Activated T-cell treated with anti-CD3 and anti-CD28 coated beads, Interleukin-2, amount 50 U/mL, for 24 hours (primary cell): ENCODE measurements around the gene CLNK.

Experiments
- DNase-seq: peaks from one replicate; pipeline ENCODE4 v3.0.0-alpha.2; 2020
- H3K27ac Mint-ChIP-seq: 2 replicates; pipeline ENCODE4 v1.8.0; 2020; ENCODE audit warnings: mild to moderate bottlenecking, mixed read lengths
- H3K27me3 Mint-ChIP-seq: 2 replicates; pipeline ENCODE4 v1.8.0; 2020; ENCODE audit warnings: mixed read lengths
- H3K36me3 Mint-ChIP-seq: 2 replicates; pipeline ENCODE4 v1.8.0; 2020; ENCODE audit warnings: low read depth, mixed read lengths
- H3K4me1 Mint-ChIP-seq: 2 replicates; pipeline ENCODE4 v1.8.0; 2020; ENCODE audit warnings: low read depth, mixed read lengths
- H3K4me3 Mint-ChIP-seq: 2 replicates; pipeline ENCODE4 v1.8.0; 2020; ENCODE audit warnings: mild to moderate bottlenecking, moderate library complexity, mixed read lengths
- H3K9me3 Mint-ChIP-seq: 2 replicates; pipeline ENCODE4 v1.8.0; 2020; ENCODE audit warnings: mixed read lengths

CLNK gene

DNA sequence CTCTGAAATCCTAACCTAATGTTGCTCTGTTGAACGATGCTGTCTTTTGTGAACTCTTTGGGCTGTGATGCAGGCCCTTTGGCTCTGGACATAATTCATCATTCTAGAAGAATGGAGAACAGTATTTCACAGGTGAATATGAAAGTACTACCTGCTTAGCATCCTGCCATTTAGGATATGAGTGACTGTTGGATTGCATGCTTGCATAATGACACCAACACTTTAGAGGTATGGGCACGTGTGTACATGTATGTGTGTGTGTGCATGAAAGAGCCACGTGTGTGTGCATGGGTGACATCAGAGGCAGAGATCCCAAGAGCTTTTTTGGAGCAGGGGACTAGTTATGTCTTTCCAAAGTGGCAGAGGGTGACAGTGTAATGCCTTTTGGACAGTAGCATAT is 157.1 kb downstream of the CLNK start:
- Mint-ChIP-seq H3K4me1 (no peaks in the 10 kb centered on the region), H3K9me3 (no peaks in the 10 kb centered on the region)

DNA sequence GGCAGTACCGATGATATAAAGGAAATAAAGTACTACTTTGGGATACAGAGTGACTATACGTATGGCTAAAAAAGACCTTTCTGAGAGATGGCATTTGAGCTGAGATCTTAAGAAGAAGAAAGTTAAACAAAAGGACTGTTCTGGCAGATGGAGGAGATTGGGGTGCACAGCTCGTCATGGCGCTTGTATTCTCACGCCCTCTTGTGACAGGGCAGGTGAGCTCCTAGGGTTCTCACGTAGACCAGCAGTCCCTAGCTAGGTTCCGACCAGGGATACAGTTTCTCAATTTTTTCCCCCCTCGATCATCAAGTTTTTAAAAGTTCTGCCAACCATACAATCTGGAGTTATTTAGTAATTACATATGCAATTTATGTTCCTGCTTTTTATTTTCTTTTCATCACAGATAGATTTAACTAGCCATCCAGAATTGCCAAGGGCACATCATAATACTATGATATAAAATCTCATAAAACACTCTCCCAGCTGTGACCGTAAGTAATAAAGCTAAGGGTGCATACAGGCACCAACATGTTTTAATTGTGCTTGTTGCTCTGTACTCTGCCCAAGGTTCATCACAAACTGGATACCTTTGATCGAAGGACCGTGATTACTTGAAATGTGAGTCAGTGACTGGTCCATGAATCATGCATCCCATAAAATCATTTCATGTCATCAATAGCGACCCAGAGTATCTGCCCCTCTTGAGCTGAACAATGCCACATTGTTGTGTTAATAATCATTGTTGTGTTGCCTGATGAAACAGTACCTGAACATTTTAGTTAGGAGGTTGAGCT is 157.9 kb downstream of the CLNK start:
- Mint-ChIP-seq H3K36me3 (no peaks in the 10 kb centered on the region), H3K27ac (no peak overlapping the region), H3K4me3 (no peak overlapping the region), H3K9me3 (no peaks in the 10 kb centered on the region), H3K27me3 (no peaks in the 10 kb centered on the region), H3K4me1 (no peaks in the 10 kb centered on the region)
- DNase-seq, result no peak

More for the DNA sequence above, 157.1 kb downstream of the CLNK start:
- Mint-ChIP-seq H3K27ac (no peak overlapping the region), H3K36me3 (no peaks in the 10 kb centered on the region), H3K27me3 (no peaks in the 10 kb centered on the region), H3K4me3 (no peak overlapping the region)
- no peak for DNase-seq

DNA sequence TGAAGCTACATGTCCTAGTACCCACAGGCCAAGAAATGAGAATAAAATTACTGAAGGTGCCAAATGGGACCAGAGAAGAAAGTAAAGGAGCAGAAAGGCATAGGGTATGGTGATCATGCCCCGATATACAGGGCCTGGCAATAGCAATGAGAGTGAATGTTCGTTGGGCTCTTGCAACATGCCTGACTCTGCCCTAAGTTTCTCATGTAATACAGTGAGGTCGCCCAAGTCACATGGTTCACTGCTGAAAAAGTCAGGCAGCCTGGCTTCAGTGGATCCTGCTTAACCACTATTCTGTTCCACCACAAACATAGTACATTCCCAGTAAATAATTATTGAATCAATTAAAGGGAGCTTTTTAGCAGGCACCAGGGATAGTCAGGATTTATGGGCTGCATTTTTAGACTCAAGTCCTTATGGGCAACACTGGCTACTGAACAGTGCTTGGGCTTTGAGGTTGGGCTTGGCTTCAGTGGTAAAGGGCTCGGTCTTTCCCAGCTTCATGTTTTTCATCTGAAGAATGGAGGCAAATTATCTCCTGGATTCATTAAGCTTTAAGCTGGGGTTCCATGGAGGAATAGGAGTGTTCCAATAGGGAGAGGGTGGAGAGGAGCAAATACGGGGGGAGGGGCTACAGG is 160.3 kb downstream of the CLNK start:
- H3K27ac Mint-ChIP-seq, result no peak overlapping the region
- H3K9me3 Mint-ChIP-seq, result no peaks in the 10 kb centered on the region
- no peaks in the 10 kb centered on the region for H3K36me3 Mint-ChIP-seq
- no peaks in the 10 kb centered on the region for H3K27me3 Mint-ChIP-seq
- no peak for DNase-seq
- no peak overlapping the region for H3K4me3 Mint-ChIP-seq
- H3K4me1 Mint-ChIP-seq, result no peaks in the 10 kb centered on the region

DNA sequence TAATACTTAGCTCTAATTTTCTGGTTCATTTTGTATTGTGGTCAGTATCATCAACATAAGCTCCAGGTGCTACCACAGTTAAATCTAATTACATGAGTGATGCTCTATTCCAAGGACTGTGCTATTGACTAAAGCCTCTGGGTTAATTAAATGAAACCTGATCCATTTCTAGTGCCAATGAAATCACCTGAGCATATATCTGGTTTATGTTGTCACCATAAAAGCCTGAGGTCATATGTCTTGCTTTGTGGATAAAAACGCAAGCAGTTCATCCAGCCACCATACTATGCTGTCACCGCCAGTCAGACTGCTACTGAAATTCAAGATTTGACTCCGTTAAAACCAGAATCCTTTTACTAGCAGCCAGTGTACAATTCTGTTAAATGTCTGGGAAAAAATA is 163.1 kb downstream of the CLNK start:
- no peaks in the 10 kb centered on the region for H3K4me1 Mint-ChIP-seq
- no peaks in the 10 kb centered on the region for H3K9me3 Mint-ChIP-seq
- no peaks in the 10 kb centered on the region for H3K36me3 Mint-ChIP-seq
- DNase-seq, result no peak
- H3K27me3 Mint-ChIP-seq, result no peaks in the 10 kb centered on the region
- no peak overlapping the region for H3K27ac Mint-ChIP-seq
- no peak overlapping the region for H3K4me3 Mint-ChIP-seq

DNA sequence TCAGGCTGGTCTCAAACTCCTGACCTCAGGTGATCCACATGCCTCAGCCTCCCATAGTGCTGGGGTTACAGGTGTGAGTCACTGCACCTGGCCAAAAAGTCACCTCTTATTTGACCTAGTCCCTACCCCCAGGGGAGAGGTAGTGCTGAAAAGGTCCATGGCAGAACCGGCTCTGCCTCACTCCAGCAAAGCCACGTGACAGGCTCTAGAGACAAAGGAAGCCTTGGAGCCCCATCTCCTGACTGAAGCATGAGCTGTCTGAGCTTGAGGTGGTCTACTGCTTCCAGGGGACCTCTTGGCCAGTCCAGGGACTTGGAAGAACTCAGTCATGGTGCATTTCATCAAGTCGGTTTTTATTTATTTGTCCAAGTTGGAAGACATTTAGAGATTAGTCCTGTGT is 174.8 kb downstream of the CLNK start:
- H3K27me3 Mint-ChIP-seq, result peaks cover 4% of the 10 kb centered on the region
- no peak overlapping the region for H3K27ac Mint-ChIP-seq
- H3K4me1 Mint-ChIP-seq, result peaks cover 4% of the 10 kb centered on the region
- H3K9me3 Mint-ChIP-seq, result peaks cover 6% of the 10 kb centered on the region
- no peak for DNase-seq
- no peak overlapping the region for H3K4me3 Mint-ChIP-seq
- H3K36me3 Mint-ChIP-seq, result no peaks in the 10 kb centered on the region

DNA sequence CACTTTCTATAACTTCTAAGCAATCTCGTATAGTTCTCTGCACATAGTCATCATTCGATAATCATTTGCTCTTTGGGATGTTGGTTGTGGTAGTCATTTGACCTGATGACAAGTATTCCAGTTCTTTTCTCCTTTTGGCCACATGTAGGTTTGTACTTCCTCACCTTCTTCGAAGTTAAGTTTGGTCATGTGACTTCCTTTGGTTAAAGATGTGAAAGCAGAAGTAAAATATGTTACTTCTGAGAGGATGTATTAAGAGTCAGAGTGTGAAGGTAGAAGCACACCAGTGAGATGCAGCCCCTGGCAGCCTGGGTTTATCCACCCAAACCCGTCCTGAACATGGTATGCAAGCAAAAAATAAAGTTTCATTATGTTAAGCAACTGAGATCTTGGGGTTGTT is 178.5 kb downstream of the CLNK start:
- H3K27me3 Mint-ChIP-seq, result no peaks in the 10 kb centered on the region
- no peak overlapping the region for H3K27ac Mint-ChIP-seq
- peaks cover 4% of the 10 kb centered on the region for H3K4me1 Mint-ChIP-seq

DNA sequence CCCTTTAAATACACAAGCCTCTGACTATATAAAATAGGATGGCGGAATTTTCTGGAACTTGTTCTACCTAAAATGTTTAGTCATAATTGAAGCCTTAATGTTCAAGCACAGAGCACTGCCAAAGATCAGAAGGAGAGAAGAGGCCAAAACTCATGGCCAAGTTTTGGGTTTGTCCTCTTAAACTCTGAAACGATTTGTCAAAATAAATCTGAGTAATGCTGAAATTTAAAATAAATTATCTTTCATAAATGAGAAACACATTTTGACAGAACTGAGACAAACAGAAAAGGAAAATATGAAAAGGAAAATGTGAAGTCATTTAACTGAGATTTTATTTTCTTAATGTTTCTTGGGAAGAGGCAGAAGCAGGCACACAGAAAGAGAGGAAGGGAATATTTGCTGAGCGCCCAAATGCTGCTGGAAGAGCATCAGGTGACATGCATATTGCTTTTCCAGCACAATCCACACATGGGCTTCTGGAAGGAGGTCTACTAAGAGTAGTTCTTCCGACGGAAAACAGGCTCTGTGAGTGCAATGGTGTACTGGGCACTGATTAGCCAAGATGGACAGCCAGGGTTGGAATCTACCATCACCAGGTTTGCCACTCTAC is 179.9 kb downstream of the CLNK start:
- Mint-ChIP-seq H3K4me1 (peaks cover 4% of the 10 kb centered on the region), H3K4me3 (no peak overlapping the region), H3K27ac (no peak overlapping the region), H3K9me3 (peaks cover 7% of the 10 kb centered on the region), H3K36me3 (no peaks in the 10 kb centered on the region), H3K27me3 (no peaks in the 10 kb centered on the region)
- DNase-seq, result no peak

More for the DNA sequence above, 178.5 kb downstream of the CLNK start:
- no peak overlapping the region for H3K4me3 Mint-ChIP-seq
- peaks cover 7% of the 10 kb centered on the region for H3K9me3 Mint-ChIP-seq
- no peak for DNase-seq
- H3K36me3 Mint-ChIP-seq, result no peaks in the 10 kb centered on the region

DNA sequence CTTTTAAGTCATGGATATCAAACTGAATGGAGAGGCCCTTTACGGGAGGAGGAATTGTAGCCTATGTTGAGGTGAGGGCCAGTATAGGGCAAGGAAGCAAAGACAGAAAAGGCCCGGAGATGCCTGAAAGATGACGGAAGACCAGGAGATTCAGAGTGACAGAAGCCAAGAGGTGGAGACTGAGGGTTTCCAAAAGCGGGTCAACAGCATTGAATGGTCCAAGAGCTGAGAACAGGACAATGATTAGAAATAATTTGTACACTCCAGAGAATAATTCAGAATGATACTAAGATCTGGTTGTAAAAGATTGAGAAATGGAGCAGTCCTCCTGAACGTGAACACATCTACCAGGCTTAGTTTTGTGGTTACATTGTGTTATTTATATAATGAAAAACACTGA is 181.9 kb downstream of the CLNK start:
- H3K4me3 Mint-ChIP-seq, result no peak overlapping the region
- H3K4me1 Mint-ChIP-seq, result peaks cover 4% of the 10 kb centered on the region
- H3K9me3 Mint-ChIP-seq, result peaks cover 7% of the 10 kb centered on the region
- H3K27ac Mint-ChIP-seq, result no peak overlapping the region
- no peaks in the 10 kb centered on the region for H3K36me3 Mint-ChIP-seq
- H3K27me3 Mint-ChIP-seq, result peaks cover 2% of the 10 kb centered on the region
- DNase-seq, result no peak

DNA sequence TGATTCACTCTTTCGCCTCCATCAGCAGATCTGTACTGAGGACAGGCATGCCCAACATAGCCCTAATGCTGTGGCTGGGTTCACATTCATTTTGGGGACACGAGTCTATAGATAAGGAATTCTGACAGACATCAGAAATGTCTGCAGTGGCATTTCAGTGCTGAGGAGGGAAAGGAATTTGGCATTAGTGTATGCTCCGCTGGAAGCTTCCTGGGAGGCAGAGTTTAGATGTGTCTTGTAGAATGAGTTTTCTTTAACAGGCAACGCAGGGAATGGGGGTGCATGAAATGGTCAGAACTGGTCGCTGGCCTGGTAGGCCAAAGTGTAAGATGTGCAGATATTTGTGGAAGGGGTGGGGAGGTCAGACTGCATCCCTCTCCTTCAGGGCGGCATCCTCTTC is 183.8 kb downstream of the CLNK start:
- Mint-ChIP-seq H3K4me1 (no peaks in the 10 kb centered on the region), H3K36me3 (no peaks in the 10 kb centered on the region), H3K4me3 (no peak overlapping the region), H3K27me3 (peaks cover 2% of the 10 kb centered on the region), H3K9me3 (peaks cover 2% of the 10 kb centered on the region), H3K27ac (no peak overlapping the region)
- no peak for DNase-seq

DNA sequence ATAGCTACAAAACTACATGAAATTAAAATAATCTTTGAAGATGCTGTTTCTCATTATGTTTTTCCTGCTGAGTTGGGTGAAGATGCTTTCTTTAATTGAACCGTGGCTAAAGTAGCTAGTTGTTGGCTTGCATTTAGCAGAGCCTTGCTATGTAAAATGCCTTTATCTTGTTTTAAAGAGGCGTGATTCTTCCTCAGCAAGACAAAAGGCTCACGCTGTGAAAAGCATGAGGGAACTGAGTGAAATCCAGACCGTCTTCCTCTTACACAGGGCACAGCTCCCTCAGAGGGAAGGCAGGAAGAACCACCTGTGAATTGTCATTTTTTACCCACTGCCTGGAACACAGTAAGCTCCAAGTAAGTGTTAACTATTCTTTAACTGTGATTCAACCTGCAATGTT is 188.4 kb downstream of the CLNK start:
- Mint-ChIP-seq H3K4me1 (no peaks in the 10 kb centered on the region), H3K36me3 (no peaks in the 10 kb centered on the region), H3K27ac (no peak overlapping the region), H3K9me3 (no peaks in the 10 kb centered on the region), H3K4me3 (no peak overlapping the region), H3K27me3 (peaks cover 14% of the 10 kb centered on the region)
- DNase-seq, result no peak

DNA sequence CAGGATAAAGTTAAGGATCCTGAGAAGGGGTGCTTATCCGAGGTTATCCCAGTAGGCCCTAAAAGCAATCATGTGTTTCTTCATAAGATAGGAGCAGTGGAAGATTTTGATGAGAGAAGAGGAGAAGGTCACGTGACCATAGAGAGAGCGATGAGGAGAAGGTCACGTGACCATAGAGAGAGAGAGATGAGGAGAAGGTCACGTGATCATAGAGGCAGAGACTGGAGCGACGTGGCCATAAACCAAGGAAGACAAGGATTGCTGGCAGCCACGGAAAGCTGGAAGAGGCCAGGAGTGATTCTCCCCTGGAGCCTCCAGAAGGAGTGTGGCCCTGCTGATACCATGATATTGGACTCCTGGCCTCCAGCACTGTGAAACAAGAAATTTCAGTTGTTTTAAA is 188.9 kb downstream of the CLNK start:
- H3K4me1 Mint-ChIP-seq, result no peaks in the 10 kb centered on the region
- H3K27ac Mint-ChIP-seq, result no peak overlapping the region
- H3K4me3 Mint-ChIP-seq, result no peak overlapping the region
- peaks cover 14% of the 10 kb centered on the region for H3K27me3 Mint-ChIP-seq
- H3K36me3 Mint-ChIP-seq, result no peaks in the 10 kb centered on the region
- H3K9me3 Mint-ChIP-seq, result no peaks in the 10 kb centered on the region
- no peak for DNase-seq

DNA sequence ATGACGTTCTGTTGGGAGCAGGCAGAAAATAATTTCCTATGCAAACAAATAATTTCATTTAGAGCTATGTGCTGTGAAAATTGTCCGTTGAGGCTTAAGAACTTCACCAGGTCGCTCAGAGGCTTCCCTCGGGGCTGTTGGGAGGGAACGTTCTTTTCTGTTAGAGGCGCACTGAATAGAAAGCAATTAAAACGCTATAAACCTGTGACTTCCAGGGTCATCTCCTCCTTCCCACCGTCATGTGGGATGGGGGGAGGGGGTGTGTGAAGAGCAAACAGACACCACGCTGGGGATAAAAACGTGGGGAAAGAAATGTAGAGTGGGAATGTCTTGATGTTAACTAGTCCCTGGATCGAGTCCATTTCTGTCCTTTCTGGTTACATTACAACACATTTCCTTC is 192.1 kb downstream of the CLNK start:
- H3K4me1 Mint-ChIP-seq, result no peaks in the 10 kb centered on the region
- H3K36me3 Mint-ChIP-seq, result no peaks in the 10 kb centered on the region
- H3K9me3 Mint-ChIP-seq, result no peaks in the 10 kb centered on the region
- H3K4me3 Mint-ChIP-seq, result no peak overlapping the region
- DNase-seq, result no peak
- no peak overlapping the region for H3K27ac Mint-ChIP-seq
- peaks cover 16% of the 10 kb centered on the region for H3K27me3 Mint-ChIP-seq

DNA sequence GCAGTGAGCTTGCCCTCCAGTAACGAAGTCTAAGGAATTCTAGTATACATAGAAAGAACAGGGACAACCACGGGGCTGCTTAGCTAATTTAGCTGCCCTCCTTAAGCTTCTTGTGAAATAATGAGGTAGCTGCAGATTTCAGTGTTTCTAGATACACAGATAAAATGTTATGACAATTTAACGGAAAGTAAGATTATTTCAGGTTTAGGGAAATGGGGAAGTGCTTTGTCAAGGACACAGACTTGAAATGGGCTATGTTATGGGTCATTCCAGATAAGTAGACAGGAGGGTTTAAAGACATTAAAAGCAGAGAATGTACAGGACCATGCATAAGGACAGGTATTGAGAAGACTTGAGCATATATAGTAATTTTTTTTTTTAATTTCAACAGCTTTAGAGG is 193.2 kb downstream of the CLNK start:
- H3K4me3 Mint-ChIP-seq, result no peak overlapping the region
- no peak for DNase-seq
- no peaks in the 10 kb centered on the region for H3K36me3 Mint-ChIP-seq
- no peaks in the 10 kb centered on the region for H3K4me1 Mint-ChIP-seq
- peaks cover 16% of the 10 kb centered on the region for H3K27me3 Mint-ChIP-seq
- no peak overlapping the region for H3K27ac Mint-ChIP-seq
- H3K9me3 Mint-ChIP-seq, result no peaks in the 10 kb centered on the region

DNA sequence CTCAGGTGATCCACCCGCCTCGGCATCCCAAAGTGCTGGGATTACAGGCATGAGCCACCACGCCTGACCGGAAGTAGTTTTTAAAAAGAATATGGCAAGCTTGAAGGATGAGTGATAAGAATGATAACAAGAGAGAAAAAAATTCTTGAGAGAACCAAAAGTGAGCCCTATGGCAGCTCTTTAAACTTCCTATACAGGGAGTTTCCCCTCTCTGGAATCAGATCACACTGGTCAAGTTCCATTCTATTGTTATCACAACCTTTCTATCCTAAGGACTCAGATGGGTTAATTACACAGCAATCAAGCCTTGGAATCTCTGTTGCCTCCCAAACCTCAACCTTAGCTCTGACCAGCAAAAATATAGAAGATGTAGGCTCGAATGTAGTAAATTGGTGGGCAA is 193.6 kb downstream of the CLNK start:
- DNase-seq, result no peak
- Mint-ChIP-seq H3K9me3 (no peaks in the 10 kb centered on the region), H3K27ac (no peak overlapping the region), H3K4me1 (no peaks in the 10 kb centered on the region), H3K36me3 (no peaks in the 10 kb centered on the region), H3K4me3 (no peak overlapping the region), H3K27me3 (peaks cover 17% of the 10 kb centered on the region)

DNA sequence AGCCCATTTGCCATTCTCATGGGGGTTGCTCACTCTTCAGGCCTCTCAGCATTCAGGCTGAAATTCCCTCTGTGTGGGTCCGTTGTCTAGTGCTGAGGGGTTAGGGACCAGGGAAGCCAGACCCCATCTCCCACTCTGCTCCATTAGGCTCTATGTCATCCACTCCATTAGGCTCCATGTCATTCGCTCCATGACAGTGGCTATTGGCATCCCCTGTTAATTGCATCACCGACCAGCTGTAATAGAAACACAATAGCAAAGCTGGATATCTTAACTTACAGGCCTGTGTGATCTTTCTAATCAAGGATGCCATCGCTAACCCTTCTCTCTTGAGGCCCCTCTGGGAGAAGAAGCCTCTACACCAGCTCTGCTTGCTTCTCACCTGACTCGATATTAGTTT is 201.7 kb downstream of the CLNK start:
- no peak overlapping the region for H3K27ac Mint-ChIP-seq
- H3K27me3 Mint-ChIP-seq, result peaks cover 4% of the 10 kb centered on the region
- H3K9me3 Mint-ChIP-seq, result no peaks in the 10 kb centered on the region
- H3K4me3 Mint-ChIP-seq, result no peak overlapping the region
- no peaks in the 10 kb centered on the region for H3K4me1 Mint-ChIP-seq
- H3K36me3 Mint-ChIP-seq, result no peaks in the 10 kb centered on the region
- no peak for DNase-seq
